HEK293T (cell line): ENCODE results near the gene TMPRSS5.
A peak's percentile ranks its signal among the peaks of the same experiment; 100 is the strongest.

Experiments used
- CTCF ChIA-PET: fragments of 350-600 bp; formaldehyde crosslinking; extraction: SDS; loops from one replicate; lab custom pipeline; 2021; ENCODE audit warnings: antibody characterized with exemption, inconsistent platforms; lab: Yijun Ruan, JAX
- POLR2A ChIA-PET: fragments of 350-600 bp; formaldehyde crosslinking; extraction: SDS; loops from one replicate; lab custom pipeline; 2020; ENCODE audit warnings: antibody characterized with exemption, inconsistent platforms; lab: Yijun Ruan, JAX
- DNase-seq: peaks from one replicate; pipeline ENCODE4 v3.0.0; 2012; ENCODE audit warnings: mixed read lengths; ENCODE audit errors: extremely low spot score
- ARNT ChIP-seq: fragments of 450-650 bp; IDR thresholded peaks from 2 replicates; pipeline ENCODE4 v1.6.1; 2017; ENCODE audit warnings: mild to moderate bottlenecking
- BHLHE40 ChIP-seq: fragments of 450-650 bp; IDR thresholded peaks from 2 replicates; pipeline ENCODE4 v1.6.1; 2016; ENCODE audit warnings: mild to moderate bottlenecking, moderate library complexity, borderline replicate concordance
- CTBP1 ChIP-seq: fragments of 450-650 bp; IDR thresholded peaks from 2 replicates; pipeline ENCODE4 v1.6.1; 2016; ENCODE audit warnings: borderline replicate concordance
- ELF4 ChIP-seq: fragments of 450-650 bp; IDR thresholded peaks from 2 replicates; pipeline ENCODE4 v1.6.1; 2017; ENCODE audit warnings: antibody characterized with exemption
- FOXA1 ChIP-seq: fragments of 450-650 bp; IDR thresholded peaks from 2 replicates; pipeline ENCODE4 v1.6.1; 2016; ENCODE audit warnings: mild to moderate bottlenecking
- FOXK2 ChIP-seq: fragments of 450-650 bp; IDR thresholded peaks from 2 replicates; pipeline ENCODE4 v1.6.1; 2016; ENCODE audit warnings: mild to moderate bottlenecking
- FOXM1 ChIP-seq: fragments of 450-650 bp; IDR thresholded peaks from 2 replicates; pipeline ENCODE4 v1.6.1; 2017; ENCODE audit warnings: mild to moderate bottlenecking, borderline replicate concordance
- HDGF ChIP-seq: fragments of 450-650 bp; IDR thresholded peaks from 2 replicates; pipeline ENCODE4 v1.6.1; 2017; ENCODE audit warnings: antibody characterized with exemption, borderline replicate concordance
- L3MBTL2 ChIP-seq: fragments of 450-650 bp; conservative IDR thresholded peaks from 2 replicates; pipeline ENCODE4 v1.6.1; 2016; ENCODE audit warnings: mild to moderate bottlenecking
- LEF1 ChIP-seq: fragments of 450-650 bp; IDR thresholded peaks from 2 replicates; pipeline ENCODE4 v1.6.1; 2017; ENCODE audit warnings: mild to moderate bottlenecking, borderline replicate concordance
- NFRKB ChIP-seq: fragments of 450-650 bp; IDR thresholded peaks from 2 replicates; pipeline ENCODE4 v1.6.1; 2016; ENCODE audit warnings: mild to moderate bottlenecking, moderate library complexity
- SP1 ChIP-seq: fragments of 450-650 bp; IDR thresholded peaks from 2 replicates; pipeline ENCODE4 v1.6.1; 2017
- SUZ12 ChIP-seq: fragments of 450-650 bp; IDR thresholded peaks from 2 replicates; pipeline ENCODE4 v1.6.1; 2016; ENCODE audit warnings: mild to moderate bottlenecking
- TARDBP ChIP-seq: fragments of 450-650 bp; IDR thresholded peaks from 2 replicates; pipeline ENCODE4 v1.6.1; 2016
- ZNF384 ChIP-seq: fragments of 450-650 bp; IDR thresholded peaks from 2 replicates; pipeline ENCODE4 v1.6.1; 2016
- TF ChIP-seq, protein P1 (sequence below): fragments of 450-650 bp; IDR thresholded peaks from 2 replicates; pipeline ENCODE4 v1.6.1; 2016

TMPRSS5 gene

DNA sequence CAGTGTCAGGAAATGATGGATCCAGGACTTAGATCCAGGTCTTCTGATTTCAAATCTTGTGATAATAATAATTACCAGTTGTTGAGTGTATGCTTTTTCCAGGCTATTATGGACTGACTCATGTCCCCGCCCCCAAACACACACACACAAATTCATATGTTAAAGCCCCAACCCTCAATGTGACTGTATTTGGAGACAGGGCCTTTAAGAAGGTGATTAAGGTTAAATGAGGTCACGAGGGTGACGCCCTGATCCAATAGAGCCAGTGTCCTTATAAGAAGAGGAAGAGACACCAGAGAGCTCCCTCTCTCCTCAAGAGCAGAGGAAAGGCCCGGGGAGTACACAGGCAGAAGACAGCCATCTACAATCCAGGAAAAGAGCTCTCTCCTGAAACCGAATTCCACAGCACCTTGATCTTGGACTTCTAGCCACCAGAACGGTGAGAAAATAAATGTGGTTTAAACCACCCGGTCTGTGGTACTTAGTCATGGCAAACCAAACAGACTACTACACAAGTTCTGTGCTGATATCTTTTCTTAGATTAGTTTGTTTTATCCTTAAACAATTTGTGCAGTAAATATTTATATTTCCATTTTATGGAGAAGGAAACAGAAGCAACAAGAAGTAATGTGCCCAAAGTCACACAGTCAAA lies 8.2 kb downstream of the TMPRSS5 start:
- ChIA-PET POLR2A (no interaction called here), CTCF (no interaction called here)
- TF ChIP-seq FOXK2 (no peak), L3MBTL2 (no peak), ARNT (no peak), TARDBP (no peak), ELF4 (no peak), CTBP1 (no peak), FOXM1 (no peak), LEF1 (no peak), ZNF384 (no peak), SUZ12 (no peak), HDGF (no peak)
- DNase-seq: no peak

DNA sequence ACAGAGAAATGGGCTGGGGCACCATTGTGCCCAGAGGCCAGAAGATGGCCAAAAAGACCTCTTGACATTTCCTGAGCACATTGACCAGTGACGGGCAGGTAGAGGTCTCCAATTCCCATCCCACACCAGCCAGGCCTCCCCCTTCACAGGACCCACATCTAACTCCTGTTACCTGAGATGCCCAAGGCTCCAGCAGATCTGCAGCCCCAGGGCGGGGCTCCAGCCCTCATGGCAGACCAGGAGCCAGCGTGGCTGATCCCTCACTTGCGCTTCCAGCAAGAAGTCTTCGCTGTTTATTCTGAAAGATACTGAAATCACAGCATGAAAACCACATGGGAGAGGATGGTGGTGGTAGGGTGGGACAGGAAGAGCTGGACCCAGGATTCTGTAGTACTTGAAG lies 9.0 kb downstream of the TMPRSS5 start:
- CTCF ChIA-PET: no interaction called here

DNA sequence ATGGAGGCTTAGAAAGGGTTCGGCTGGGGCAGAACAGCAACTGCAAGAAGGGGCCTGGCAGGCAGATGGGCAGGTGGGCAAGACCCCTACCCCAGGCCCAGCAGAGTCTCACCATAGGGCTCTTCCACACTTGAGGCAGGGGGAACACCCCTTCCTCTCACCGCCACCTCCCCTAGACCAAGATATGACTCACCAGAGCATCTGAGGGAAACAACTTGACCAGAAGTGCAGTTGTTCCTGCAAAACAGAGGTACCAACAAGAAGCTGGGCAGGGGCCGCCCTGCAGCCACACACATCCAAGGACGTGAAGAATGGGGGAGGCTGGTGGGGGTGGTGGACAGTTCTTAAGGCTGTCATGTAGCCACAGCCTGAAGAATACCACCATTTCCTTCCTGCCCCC lies 10.9 kb downstream of the TMPRSS5 start:
- TF ChIP-seq SP1 (no peak), ZNF384 (no peak)
- ChIA-PET CTCF (no interaction called here), POLR2A (no interaction called here)
- no peak for DNase-seq

More for the DNA sequence above, 9.0 kb downstream of the TMPRSS5 start:
- POLR2A ChIA-PET: no interaction called here
- no peak for DNase-seq
- no peak for TF ChIP-seq HDGF
- no peak for TF ChIP-seq FOXM1
- no peak for TF ChIP-seq FOXK2
- no peak for TF ChIP-seq LEF1

DNA sequence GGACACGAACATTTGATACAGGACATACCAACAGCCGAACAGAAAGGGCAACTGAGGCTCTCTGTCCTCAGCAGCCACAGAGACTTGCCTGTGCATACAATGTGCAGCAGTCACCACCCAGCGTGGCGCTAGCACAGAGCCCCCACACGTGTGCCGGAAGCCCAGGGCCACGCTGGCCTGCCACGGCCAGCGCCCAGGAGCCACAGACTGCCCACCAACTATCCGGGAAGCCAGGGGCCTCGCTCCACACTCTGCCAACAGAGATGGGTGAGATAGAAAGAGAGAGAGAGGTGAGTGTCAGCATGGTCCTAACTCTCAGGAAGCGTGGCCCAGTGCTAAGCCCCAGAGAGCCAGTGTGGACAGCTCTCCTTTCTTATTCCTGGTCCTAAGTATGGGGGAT lies 11.7 kb downstream of the TMPRSS5 start:
- TF ChIP-seq BHLHE40 (no peak), LEF1 (no peak), ZNF384 (no peak), L3MBTL2 (no peak), HDGF (no peak), FOXK2 (no peak)
- ChIA-PET CTCF (no interaction called here), POLR2A (no interaction called here)
- DNase-seq: no peak

DNA sequence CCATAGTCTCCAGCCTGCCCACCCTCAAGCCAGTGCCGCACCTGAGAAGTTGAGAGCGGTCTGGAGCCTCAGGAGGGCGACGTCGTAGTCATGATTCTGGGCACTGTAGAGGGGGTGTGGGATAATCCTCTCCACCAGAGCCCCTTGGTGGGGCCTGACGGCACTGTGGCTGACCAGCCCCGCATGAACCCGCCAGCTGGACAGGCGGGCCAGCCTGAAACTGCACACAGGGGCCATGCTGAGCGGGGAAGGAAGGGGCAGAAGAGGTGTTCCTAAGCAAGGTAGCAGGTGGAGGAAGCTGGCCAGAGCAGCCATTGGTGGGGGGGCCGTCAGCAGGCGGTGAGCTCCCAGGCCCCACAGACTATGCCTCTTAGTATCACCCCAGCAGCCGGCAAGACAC lies 13.1 kb downstream of the TMPRSS5 start:
- ChIA-PET CTCF (no interaction called here), POLR2A (no interaction called here)
- no peak for TF ChIP-seq ARNT
- TF ChIP-seq ZNF384: no peak
- no peak for TF ChIP-seq BHLHE40
- no peak for TF ChIP-seq FOXA1
- TF ChIP-seq LEF1: no peak
- TF ChIP-seq FOXK2: no peak
- TF ChIP-seq CTBP1: no peak
- no peak for TF ChIP-seq L3MBTL2
- TF ChIP-seq NFRKB: no peak
- TF ChIP-seq SUZ12: no peak
- no peak for DNase-seq

DNA sequence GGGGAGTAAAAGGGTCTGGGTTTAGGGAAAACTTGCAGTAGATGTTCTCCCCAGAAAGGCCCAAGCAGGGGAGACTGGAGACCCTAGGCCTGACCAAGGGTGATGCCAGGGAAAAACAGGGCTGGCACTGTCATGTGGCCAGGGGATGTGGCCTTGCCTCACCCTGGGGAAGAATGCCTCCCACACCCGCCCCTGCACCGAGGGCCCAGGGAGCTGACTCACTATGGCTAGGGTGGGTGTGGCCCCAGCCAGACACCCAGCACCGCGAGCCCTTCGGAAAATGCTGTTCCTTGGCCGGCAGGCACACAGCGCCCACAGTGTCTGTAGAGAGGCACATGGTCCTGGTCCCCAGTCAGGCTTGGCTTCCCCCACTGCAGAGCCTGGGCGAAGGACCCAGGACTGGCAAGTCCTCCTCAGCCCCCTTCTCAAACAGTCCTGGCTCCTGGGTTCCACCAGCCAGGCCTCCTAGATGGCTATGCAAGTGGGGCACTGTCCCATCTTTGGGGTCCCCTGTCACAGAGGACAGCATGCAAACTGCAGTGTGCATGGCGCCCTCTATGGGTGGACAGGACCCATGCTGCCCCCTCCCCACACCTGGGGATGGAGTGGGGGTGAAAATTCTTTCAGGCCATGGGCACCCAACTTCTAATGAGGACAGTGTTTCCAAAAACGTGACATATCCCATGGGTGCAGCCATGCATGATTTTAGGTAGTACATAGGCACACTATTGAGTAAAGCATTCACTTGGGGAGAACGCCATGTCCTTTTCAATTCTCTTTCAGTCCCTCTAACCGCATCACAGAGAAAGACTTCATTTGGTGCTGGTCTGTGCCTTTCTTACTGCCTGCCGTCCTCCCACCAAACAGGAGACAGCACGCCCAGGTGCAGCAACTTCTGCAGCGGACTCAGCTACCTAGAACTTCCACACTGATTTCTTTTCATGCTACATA lies 15.2 kb downstream of the TMPRSS5 start:
- no peak for TF ChIP-seq ELF4
- no peak for TF ChIP-seq SUZ12
- no peak for TF ChIP-seq L3MBTL2
- TF ChIP-seq FOXK2: no peak
- no peak for TF ChIP-seq LEF1
- peak; percentile 56 for DNase-seq
- CTCF ChIA-PET: interaction anchor here (1.1 kb wide), 1 partner anchor 104 kb away, joined by 3 read pairs; no protein-coding TSS in a partner anchor
- POLR2A ChIA-PET: no interaction called here

DNA sequence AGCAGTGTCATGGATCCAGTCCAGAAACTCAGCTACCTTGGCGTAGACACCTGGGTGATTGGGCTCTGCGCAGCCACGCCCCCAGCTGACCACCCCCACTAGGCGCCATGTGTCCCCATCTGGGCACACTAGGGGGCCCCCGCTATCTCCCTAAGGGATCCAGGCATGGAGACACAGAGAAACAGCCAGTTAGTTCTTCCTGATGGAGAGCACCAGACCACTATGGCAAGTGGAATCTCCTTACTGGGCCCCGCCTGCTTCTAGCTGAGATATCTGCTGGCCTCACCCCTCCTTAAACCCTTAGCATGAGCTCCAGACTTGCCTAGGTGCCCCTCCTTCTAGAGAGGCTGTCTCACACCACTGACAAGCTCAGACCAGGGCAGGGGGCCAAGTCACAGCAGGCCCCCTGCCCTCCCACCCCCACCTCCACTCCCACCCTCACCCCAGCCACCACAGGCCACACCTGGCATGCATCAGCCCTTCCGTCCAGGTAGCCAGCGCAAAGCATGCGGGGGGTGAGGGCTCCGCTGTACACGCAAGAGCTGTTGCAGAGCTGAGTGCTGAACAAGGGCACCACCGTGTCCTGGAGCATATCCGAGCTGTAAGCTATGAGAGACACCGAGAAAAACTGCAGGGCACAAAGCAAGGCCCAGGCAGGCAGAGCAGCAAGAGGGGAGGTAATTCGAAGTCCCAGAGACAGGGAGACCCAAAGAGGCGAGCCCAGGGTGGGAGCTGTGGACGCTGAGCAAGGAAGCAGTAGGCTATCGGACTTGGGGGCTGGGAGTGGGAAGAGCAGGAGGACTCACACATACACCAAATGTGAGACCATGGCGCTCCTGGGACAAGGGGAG lies 16.1 kb downstream of the TMPRSS5 start:
- CTCF ChIA-PET: interaction anchor here (1.1 kb wide), 1 partner anchor 103 kb away, joined by 3 read pairs; no protein-coding TSS in a partner anchor
- POLR2A ChIA-PET: no interaction called here
- no peak for TF ChIP-seq SUZ12
- no peak for TF ChIP-seq TARDBP
- TF ChIP-seq ZNF384: no peak
- TF ChIP-seq SP1: no peak
- TF ChIP-seq FOXA1: no peak
- no peak for TF ChIP-seq LEF1
- TF ChIP-seq CTBP1: no peak
- TF ChIP-seq L3MBTL2: no peak
- no peak for TF ChIP-seq FOXM1
- no peak for TF ChIP-seq BHLHE40
- no peak for TF ChIP-seq HDGF
- TF ChIP-seq ELF4: no peak
- no peak for TF ChIP-seq ARNT
- TF ChIP-seq, protein P1, sequence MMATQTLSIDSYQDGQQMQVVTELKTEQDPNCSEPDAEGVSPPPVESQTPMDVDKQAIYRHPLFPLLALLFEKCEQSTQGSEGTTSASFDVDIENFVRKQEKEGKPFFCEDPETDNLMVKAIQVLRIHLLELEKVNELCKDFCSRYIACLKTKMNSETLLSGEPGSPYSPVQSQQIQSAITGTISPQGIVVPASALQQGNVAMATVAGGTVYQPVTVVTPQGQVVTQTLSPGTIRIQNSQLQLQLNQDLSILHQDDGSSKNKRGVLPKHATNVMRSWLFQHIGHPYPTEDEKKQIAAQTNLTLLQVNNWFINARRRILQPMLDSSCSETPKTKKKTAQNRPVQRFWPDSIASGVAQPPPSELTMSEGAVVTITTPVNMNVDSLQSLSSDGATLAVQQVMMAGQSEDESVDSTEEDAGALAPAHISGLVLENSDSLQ: no peak
- no peak for TF ChIP-seq NFRKB
- TF ChIP-seq FOXK2: no peak
- DNase-seq: no peak
